Loucy (cell line): ENCODE measurements around the gene VIPR2.
"Not testable (repeated sequence)": the region's sequence is repeated elsewhere in the genome, so short reads cannot be mapped to it uniquely, and the experiment has no call there.

Experiments used
- EZH2phosphoT487 ChIP-seq: fragments of 200-600 bp; IDR thresholded peaks from 2 replicates; pipeline ENCODE4 v1.6.1; 2018; ENCODE audit warnings: antibody characterized with exemption, mild to moderate bottlenecking, moderate library complexity, borderline replicate concordance
- TF ChIP-seq, protein P1 (sequence below): fragments of 200-600 bp; sonication (generic); conservative IDR thresholded peaks from 2 replicates; pipeline ENCODE4 v1.5.1; 2014; ENCODE audit warnings: mild to moderate bottlenecking, antibody characterized with exemption, low read length

GRCh38 chr7:158998261-158998660, 146.4 kb downstream of the VIPR2 start:
- TF ChIP-seq, protein P1, sequence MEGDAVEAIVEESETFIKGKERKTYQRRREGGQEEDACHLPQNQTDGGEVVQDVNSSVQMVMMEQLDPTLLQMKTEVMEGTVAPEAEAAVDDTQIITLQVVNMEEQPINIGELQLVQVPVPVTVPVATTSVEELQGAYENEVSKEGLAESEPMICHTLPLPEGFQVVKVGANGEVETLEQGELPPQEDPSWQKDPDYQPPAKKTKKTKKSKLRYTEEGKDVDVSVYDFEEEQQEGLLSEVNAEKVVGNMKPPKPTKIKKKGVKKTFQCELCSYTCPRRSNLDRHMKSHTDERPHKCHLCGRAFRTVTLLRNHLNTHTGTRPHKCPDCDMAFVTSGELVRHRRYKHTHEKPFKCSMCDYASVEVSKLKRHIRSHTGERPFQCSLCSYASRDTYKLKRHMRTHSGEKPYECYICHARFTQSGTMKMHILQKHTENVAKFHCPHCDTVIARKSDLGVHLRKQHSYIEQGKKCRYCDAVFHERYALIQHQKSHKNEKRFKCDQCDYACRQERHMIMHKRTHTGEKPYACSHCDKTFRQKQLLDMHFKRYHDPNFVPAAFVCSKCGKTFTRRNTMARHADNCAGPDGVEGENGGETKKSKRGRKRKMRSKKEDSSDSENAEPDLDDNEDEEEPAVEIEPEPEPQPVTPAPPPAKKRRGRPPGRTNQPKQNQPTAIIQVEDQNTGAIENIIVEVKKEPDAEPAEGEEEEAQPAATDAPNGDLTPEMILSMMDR = not testable (repeated sequence)
- not testable (repeated sequence) for TF ChIP-seq EZH2phosphoT487
